Measurements from ENCODE around the gene LUC7L3.
A peak's percentile ranks its signal among the peaks of the same experiment; 100 is the strongest.

LUC7L3 gene

DNA sequence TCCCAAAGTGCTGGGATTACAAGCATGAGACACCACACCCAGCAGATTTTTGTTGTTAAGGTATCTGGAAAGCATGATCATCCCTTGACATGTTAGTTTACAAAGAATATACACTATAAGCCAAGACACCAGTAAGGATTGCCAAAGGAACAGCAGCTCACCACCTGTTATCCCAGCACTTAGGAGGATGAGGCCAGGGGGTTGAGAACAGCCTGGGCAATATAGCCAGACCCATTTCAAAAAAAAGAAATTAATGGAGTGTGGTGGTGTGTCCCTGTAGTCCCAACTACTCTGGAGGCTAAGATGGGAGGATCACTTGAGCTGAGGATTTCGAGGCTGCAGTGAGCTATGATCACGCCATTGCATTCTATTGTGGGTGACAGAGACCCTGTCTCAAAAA is 42.8 kb downstream of the LUC7L3 start:
- no peak for DNase-seq (ENCODE audit: low spot score)

- no peak for DNase-seq (ENCODE audit: low spot score)
These were observed 44.5 kb downstream of the LUC7L3 start for GRCh38 chr17:50763716-50764475.

DNA sequence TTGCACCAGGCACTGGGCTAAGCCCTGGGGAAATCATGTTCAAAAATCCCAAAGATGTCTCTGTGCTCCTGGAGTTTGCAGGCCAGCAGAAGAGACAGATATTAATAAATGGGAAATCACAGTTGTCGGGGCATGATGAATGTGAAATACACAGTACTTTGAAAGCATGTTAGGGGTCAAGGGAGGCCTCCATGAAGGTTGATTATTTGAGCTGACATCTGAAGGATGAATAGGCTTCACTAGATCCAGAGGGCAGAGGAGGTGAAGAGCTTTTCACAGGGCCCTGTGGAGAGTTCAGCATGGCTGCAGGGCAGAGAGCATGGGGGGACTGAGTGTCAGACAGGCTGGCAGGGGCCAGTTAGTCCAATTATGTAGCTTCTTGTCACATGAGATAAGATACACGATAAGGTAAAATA is 45.3 kb downstream of the LUC7L3 start:
- DNase-seq (ENCODE audit: low spot score) = no peak

GRCh38 chr17:50765454-50766221 is 46.2 kb downstream of the LUC7L3 start:
- no peak for DNase-seq (ENCODE audit: low spot score)

- no peak for DNase-seq (ENCODE audit: low spot score)
These were observed 47.0 kb downstream of the LUC7L3 start for GRCh38 chr17:50766222-50767023.

DNA sequence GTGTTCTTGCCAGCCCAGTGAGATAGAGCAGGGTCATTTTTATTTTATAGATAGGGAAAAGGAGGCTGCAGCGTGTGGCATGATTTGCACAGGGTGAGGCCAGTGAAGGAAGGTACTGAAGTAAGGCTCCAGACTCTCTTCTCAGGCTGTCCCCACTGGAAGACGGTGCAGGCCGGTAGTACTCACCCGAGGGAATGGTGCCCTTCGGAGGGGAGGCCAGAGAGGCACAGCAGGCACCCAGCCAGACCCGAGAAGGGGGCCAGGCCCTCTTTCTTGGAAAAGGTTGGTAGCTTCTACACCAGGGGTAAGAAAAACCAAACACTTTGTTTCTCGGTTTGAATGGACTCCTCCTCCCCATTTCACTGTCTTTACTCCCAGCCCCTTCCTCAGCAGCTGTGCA is 47.6 kb downstream of the LUC7L3 start:
- DNase-seq (ENCODE audit: low spot score) = no peak

DNA sequence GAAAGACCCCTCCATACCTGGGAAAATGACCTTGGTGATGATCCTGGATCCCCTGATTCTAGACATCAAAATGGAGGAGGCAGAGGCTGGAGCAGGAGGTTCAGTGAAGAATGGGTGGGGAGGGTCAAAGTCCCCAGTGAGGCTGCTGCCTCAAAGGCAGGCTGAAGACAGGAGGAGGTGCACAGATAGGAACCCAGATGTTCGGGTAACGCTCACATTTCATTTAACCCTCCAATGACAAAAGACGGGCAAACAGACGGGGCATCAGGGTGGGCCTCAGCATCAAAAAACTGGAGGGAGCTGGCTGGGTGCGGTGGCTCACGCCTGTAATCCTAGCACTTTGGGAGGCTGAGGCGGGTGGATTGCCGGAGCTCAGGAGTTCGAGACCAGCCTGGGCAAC is 48.0 kb downstream of the LUC7L3 start, which contains the start of gene ANKRD40CL:
Gene ANKRD40CL (minus strand): TSS at position 73 of the 400 bp plus-strand sequence. CDS start 605 bp downstream, outside the sequence.
- no peak for DNase-seq (ENCODE audit: low spot score)

GRCh38 chr17:50768346-50768761 is 49.0 kb downstream of the LUC7L3 start:
- no peak for DNase-seq (ENCODE audit: low spot score)

- no peak for DNase-seq (ENCODE audit: low spot score)
These were observed 50.5 kb downstream of the LUC7L3 start for GRCh38 chr17:50769884-50770283.

GRCh38 chr17:50770346-50770745 is 50.9 kb downstream of the LUC7L3 start:
- no peak for DNase-seq (ENCODE audit: low spot score)

- no peak for DNase-seq (ENCODE audit: low spot score)
These were observed 52.8 kb downstream of the LUC7L3 start for GRCh38 chr17:50771991-50772785.

- DNase-seq (ENCODE audit: low spot score) = no peak
These were observed 54.9 kb downstream of the LUC7L3 start for GRCh38 chr17:50774225-50774803.

DNA sequence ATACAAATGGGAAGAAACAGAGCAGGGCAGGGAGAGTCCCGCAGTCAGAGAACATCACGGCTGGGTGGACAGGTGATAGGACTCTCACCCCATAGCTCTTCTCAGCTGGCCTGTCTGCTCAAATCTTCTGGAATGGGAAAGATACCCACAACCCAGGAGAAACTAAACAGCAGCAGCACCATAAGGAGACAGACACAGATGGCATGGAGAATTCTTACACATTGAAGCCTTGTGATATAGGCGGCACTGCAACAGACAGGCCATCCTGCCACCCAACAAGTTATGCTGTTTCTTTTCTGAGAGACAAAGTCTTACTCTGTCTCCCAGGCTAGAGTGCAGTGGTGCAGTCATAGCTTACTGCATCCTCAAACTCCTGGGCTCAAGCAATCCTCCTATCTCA is 56.5 kb downstream of the LUC7L3 start:
- no peak for DNase-seq (ENCODE audit: low spot score)

DNA sequence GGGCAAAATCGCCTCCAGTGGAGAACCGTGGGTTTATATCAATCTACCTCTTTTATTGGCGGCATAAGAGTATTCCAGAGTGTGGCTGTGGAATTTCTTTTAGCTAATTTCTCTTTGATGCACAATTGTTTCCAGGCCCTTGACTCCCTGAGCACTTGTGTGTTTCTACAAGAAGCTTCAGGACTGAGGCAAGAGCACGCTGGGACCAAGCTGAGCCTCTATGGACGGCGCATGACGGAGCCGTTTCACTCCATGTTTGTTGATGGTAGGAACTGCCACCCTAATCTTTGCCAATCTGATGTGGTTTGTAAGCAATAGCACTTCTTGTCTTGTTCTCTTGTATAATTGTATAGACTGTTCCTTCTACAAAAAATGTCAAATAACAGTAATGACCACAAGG is 59.1 kb downstream of the LUC7L3 start:
- no peak for DNase-seq (ENCODE audit: low spot score)

GRCh38 chr17:50778988-50779387 is 59.6 kb downstream of the LUC7L3 start:
- DNase-seq (ENCODE audit: low spot score) = no peak

- no peak for DNase-seq (ENCODE audit: low spot score)
These were observed 60.4 kb downstream of the LUC7L3 start for GRCh38 chr17:50779747-50780353.

DNA sequence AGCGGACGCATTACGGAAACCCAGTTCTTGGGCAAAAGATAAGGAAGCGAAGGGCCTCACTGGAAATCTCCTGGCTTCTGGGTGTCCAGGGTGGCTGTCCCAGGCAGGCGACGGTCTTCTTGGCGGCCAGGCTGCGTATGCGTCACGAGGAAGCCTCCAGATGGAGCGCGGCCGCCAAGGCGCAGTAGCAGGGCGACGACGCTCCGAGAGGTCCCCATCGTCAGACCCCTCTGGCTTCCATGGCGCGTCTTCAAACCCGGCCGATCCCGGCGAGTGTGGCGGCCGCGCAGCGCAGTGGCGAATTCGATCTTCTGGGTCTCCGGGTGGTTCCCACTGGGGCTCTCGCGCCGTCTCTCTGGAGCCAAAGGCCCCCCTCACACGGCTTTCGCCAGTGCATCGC is 61.8 kb downstream of the LUC7L3 start:
- DNase-seq (ENCODE audit: low spot score) = no peak

DNA sequence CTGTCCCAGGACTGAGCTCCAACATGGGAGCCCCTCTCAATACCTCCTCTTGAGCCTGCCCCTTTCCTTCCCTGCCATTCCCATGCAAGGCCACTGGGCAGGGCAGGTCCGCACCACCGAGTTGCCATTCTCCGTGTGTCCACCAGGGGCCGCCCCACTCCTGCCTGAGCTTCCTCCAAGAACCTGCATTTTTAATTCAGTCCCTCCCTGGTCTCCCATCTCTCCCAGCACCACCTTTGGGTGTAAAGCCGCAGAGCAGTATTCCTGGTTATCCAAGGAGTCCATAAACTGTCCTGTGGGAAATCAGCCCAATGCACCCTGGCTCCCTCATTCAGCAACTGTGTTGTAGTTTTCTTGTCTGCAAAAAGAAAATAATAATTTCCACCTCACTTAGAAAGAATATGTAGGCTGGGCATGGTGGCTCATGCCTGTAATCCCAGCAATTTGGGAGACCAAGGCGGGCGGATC is 63.8 kb downstream of the LUC7L3 start:
- DNase-seq (ENCODE audit: low spot score) = peak; percentile 96

DNA sequence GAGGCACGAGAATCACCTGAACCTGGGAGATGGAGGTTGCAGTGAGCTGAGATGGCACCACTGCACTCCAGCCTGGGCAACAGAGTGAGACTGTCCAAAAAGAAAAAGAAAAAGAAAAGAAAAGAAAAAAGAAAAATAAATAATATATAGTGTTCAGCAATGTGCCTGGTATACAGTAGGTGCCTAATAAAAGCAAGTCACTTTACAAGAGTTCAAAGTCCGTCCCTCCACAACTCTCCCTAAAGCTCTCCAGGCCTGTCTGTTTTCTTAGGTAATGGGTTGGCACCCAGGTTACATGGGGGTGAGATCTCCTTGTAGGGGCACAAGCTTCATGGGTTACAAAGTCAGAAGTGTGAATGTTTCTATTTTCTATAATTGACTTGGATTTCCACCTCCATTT is 64.5 kb downstream of the LUC7L3 start:
- DNase-seq (ENCODE audit: low spot score) = no peak

GRCh38 chr17:50785126-50785525 is 65.7 kb downstream of the LUC7L3 start:
- DNase-seq (ENCODE audit: low spot score) = no peak
